Activated T-helper 9 cell treated with anti-CD3 and anti-CD28 coated beads, Interleukin-2, amount 50 U/mL, for 16 hours (primary cell): ENCODE data around the gene SLC6A12.
"Not testable (repeated sequence)": the region's sequence is repeated elsewhere in the genome, so short reads cannot be mapped to it uniquely, and the experiment has no call there.

Experiments
- DNase-seq: peaks from one replicate; pipeline ENCODE4 v3.0.0-alpha.2; 2020; ENCODE audit warnings: low read depth

The SLC6A12 gene

GRCh38 chr12:197347-197746 lies 16.6 kb downstream of the SLC6A12 start:
- no peak for DNase-seq

- DNase-seq: no peak
These were observed 17.5 kb downstream of the SLC6A12 start for GRCh38 chr12:196436-196835.

- DNase-seq: no peak
These were observed 18.0 kb downstream of the SLC6A12 start for GRCh38 chr12:195951-196350.

DNA sequence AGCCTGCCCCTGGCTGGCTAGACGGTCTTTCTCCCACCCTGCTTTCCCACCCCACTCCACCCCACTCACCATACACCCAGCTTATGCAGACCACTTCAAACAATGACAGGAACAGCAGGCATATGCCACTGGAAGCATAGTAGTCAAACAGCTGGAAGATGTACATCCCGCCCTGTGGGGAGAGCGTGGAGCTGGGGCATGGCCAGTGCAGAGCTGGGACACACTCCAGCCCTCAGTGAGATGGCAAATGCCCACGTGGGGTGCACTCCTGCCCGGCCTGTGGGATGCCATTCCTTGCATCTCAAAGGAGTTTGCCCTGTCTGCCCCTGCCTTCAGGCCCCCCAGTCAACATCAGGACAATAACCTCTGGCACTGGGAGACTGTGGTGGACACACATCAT lies 18.8 kb downstream of the SLC6A12 start:
- no peak for DNase-seq

GRCh38 chr12:194276-194675 lies 19.7 kb downstream of the SLC6A12 start:
- DNase-seq: no peak

- no peak for DNase-seq
These were observed 20.7 kb downstream of the SLC6A12 start for GRCh38 chr12:193261-193660.

DNA sequence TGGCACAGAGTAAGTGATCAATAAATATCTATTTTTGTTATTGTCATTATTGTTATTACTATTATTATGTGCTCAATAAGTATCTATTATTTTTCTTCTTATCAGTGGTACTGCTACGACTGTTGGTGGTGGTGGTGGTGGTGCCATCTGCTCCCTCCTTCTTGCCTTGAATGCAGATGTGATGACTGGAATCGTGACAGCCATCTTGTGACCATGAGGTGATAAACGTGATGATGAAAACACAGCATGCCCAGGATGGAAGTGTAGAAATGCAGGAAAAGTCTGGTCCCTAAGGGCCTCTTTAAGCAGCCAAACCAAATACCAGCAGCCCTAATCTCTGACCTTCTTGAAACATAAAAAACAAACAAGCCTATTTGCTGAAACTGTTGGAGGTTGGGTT lies 22.4 kb downstream of the SLC6A12 start:
- DNase-seq: no peak

DNA sequence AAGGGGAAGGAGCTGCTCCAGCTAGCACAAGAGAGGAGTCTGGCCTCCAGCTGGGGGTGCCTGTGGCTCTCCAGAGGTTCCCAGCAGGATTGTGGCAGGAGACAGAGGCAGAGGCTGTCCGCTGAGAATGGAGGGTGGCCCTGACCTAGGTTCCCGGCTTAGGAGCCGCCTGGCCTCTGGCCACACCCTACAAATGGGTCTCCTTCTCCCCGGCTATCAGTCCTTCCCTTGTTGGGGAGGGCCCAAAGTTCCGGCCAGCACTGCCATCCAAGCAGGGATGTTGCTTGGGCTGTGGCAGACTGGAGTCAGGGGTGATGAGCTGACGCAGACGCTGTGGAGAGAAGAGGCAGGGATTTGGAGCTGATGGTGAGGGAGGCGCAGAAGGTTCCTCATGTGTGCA lies 23.1 kb downstream of the SLC6A12 start:
- DNase-seq: no peak

- no peak for DNase-seq
These were observed 24.4 kb downstream of the SLC6A12 start for GRCh38 chr12:189622-189962.

GRCh38 chr12:188910-189621 lies 24.9 kb downstream of the SLC6A12 start:
- DNase-seq: no peak

- DNase-seq: not testable (repeated sequence)
These were observed 25.7 kb downstream of the SLC6A12 start for GRCh38 chr12:187986-188909.

- no peak for DNase-seq
These were observed 27.8 kb downstream of the SLC6A12 start for GRCh38 chr12:186006-186625.

DNA sequence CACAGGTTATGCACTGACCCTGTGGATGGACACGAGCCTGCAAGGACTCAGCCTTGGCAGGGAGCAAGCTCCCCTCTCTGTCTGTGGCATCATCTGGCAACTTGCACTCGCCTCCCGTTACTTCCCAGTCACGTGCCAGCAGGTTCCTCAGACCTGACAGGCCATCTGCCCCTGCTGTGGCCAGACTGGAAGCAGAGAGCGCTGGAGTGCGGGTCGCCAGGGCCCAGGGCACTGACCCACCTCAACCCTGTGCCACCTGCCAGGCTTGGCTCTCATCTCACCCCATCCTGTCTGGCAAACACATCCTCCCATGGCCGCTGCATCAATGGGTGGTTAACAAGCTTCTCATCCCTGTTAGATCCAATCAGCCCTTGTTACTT lies 28.4 kb downstream of the SLC6A12 start:
- DNase-seq: no peak

DNA sequence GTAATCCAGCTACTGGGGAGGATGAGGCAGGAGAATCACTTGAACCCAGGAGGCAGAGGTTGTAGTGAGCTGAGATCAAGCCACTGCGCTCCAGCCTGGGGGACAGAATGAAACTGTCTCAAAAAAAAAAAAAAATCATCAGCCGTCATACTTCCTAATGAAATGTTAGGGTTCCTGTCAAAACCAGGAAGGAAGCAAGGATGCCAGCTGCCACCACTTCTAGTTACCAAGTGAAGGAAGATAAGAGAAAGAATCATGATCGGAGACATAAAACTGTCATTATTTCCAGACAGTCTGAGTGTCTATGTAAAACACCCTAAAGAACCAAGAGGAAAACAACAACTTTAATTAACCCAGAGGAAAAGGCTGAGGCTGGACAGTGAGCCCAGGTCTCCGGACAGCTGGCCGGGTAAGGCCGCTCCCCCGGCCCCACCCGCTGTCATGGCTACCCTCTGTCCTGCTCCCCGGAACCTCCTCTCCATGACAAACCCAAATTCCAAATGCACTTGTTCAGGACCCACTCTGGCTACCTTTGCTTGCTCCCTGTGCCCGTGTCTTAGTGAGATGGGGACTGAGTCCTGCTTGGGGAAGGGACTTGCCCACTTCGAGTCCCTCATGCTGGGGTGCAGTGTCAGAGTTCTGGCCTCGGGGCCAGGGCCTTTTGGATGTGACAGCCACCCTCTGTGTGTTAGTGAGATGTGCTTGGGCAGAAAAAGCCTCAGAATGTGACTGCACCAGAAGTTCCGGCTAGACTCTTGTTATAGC lies 29.0 kb downstream of the SLC6A12 start:
- DNase-seq: no peak

DNA sequence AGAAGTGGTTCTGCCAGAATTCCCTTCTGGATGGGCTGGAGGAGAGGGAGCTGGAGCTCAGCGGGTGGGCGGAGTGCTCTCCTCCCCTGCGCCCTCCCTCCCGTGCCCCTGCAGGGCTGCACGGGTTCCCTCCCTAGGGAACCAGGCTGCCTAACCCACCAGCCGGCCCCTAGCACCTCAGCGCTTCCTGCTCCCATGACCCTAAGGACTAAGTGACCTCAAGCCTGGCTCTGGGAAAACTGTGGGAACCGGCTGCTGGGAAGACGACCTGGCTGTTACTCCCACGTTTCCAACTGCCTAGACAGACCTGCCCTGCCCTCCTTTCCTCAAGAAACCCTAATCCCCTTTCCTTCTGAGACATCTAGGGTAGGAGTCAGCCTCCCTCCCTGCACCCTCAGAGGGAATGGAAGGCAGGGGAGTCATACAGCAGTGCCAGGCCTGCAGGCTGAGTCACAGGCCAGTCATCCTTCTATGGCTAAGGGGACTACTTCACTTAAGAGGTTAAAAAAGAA lies 31.5 kb downstream of the SLC6A12 start:
- no peak for DNase-seq

GRCh38 chr12:181921-182320 lies 32.0 kb downstream of the SLC6A12 start:
- DNase-seq: no peak

GRCh38 chr12:180445-180844 lies 33.5 kb downstream of the SLC6A12 start:
- no peak for DNase-seq

GRCh38 chr12:179885-180284 lies 34.1 kb downstream of the SLC6A12 start:
- no peak for DNase-seq

GRCh38 chr12:179131-179884 lies 34.6 kb downstream of the SLC6A12 start:
- no peak for DNase-seq

GRCh38 chr12:178829-179109 lies 35.2 kb downstream of the SLC6A12 start:
- no peak for DNase-seq

DNA sequence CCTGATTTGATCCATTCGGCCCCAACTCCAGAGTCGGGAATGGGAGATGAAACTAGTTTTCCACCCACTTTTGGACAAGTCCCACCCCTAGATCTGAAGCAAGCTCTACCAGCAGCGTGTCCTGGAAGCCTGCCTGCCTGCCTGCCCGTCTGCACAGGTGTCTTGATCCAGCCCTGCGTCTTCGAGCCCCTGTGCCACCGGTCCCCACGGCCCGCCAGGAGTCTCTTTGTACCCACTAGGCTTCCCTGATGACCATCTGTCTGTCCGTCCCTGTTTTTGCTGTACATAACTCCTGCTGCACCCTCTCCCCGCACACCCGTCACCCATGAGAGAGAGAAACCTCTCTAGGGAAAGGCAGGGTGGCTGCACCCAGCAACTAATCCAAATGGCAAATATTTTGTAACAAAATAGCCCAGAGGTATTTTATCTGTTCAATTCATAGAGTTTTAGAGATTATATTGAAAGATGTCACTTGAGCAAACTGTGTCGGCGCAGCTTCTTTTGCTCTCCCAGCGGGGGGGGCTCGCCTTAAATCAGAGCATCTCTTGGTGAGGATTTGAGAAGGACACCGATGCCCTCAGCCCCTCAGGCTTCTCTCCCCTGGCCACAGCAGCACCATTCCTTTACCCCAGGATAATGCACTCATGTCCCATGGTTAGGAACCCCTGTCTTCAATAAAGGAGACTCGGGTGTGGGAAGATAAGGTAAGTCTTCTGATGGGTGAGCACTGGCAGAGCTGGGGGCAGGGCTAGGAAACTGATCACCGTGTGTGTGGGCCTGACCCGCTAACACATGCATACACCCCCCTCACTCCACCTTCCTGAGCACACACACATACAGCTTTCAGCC lies 35.8 kb downstream of the SLC6A12 start:
- DNase-seq: no peak
